GM20000 (cell line): Measurements from ENCODE around the gene FEN1.

Experiments used
- DNase-seq: peaks from one replicate; pipeline ENCODE4 v3.0.0; 2012; ENCODE audit warnings: low spot score
- TF ChIP-seq, protein P1 (sequence below): IDR thresholded peaks from 2 replicates; pipeline ENCODE4 v1.5.1; 2012; ENCODE audit warnings: mild to moderate bottlenecking, control low read depth; ENCODE audit errors: extremely low read depth, missing control alignments

The FEN1 gene

DNA sequence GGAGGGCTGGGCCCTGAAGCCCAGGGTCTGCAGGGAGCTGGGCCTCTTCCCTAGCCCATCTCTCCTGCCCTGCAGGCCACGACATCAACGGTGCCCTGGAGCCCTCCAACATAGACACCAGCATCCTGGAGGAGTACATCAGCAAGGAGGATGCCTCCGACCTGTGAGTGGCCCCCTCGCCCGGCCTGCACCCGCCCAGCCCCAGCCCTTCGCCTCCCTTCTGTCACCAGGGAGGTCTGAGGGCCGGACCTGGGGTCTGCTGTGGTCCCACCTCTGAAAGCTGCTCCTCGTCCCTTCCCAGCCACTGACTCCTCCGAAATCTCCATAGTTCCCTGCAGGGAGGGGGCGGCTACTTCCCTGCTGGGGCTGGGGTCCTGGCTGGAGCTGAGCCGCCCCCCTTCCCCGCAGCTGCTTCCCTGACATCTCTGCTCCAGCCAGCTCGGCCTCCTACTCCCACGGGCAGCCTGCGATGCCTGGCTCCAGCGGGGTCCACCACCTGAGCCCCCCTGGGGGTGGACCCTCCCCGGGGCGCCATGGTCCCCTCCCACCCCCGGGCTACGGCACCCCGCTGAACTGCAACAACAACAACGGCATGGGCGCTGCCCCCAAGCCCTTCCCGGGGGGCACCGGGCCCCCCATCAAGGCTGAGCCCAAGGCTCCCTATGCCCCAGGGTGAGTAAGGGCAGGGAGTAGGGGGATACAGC is 27.0 kb upstream of the FEN1 start:
- TF ChIP-seq, protein P1, sequence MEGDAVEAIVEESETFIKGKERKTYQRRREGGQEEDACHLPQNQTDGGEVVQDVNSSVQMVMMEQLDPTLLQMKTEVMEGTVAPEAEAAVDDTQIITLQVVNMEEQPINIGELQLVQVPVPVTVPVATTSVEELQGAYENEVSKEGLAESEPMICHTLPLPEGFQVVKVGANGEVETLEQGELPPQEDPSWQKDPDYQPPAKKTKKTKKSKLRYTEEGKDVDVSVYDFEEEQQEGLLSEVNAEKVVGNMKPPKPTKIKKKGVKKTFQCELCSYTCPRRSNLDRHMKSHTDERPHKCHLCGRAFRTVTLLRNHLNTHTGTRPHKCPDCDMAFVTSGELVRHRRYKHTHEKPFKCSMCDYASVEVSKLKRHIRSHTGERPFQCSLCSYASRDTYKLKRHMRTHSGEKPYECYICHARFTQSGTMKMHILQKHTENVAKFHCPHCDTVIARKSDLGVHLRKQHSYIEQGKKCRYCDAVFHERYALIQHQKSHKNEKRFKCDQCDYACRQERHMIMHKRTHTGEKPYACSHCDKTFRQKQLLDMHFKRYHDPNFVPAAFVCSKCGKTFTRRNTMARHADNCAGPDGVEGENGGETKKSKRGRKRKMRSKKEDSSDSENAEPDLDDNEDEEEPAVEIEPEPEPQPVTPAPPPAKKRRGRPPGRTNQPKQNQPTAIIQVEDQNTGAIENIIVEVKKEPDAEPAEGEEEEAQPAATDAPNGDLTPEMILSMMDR, result no peak
- DNase-seq, result no peak

DNA sequence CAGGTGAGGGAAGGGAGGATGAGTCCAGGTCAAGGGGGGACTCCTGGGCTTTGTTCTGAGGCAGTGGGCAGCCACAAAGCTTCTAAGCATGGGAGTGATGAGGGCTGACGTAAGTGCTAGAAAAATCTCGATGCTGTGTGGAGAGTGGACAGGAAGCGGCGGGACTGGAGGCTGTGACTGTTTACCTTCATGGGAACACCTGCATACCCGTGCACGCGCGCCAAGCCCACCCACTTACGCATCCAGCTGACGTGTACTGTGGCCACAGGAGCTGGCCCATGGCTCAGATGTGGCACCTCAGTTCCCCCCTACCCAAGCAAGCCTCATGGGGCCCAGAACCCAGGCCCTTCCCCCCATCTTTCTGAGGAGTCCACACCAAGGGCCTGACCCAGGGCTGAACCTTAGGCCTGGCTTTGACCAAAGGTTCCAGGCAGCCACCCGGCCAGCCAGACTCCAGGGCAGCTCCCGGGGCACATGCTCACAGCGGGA is 26.3 kb upstream of the FEN1 start:
- TF ChIP-seq, protein P1, result no peak
- DNase-seq, result no peak

DNA sequence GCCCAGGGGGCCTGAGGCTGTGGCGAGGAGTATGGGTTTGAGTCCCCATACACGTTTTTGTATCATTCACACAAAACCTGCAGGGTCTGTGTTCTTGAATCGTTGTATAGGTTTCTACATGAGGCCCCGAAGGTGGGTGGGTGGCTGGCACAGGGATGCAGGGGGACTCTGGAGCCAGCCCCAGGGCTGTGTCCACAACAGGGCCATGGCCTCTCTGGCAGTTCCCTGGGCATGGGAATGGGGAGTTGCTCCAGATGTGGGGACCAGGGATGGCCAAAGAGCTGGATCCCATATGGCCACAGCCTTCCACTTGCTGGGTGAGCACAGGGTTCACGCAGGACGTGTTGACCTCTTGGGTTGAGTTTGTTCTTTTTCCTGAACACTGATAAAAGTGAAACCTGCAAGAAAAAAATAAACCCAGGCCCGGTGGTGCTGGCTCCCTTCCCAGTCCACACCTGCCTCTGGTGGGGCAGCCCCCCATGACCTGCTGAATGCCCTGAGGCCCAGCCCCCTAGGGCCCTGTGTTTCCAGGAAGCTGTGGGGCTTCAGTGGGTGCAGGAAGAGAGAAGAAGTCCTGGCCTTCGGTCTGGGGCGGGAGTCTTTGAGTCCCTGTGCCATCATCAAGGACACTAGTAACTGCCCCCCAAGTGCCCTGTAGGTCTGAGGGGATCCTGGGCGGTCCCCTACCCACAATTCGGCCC is 24.2 kb upstream of the FEN1 start:
- DNase-seq, result no peak
- TF ChIP-seq, protein P1, result no peak

DNA sequence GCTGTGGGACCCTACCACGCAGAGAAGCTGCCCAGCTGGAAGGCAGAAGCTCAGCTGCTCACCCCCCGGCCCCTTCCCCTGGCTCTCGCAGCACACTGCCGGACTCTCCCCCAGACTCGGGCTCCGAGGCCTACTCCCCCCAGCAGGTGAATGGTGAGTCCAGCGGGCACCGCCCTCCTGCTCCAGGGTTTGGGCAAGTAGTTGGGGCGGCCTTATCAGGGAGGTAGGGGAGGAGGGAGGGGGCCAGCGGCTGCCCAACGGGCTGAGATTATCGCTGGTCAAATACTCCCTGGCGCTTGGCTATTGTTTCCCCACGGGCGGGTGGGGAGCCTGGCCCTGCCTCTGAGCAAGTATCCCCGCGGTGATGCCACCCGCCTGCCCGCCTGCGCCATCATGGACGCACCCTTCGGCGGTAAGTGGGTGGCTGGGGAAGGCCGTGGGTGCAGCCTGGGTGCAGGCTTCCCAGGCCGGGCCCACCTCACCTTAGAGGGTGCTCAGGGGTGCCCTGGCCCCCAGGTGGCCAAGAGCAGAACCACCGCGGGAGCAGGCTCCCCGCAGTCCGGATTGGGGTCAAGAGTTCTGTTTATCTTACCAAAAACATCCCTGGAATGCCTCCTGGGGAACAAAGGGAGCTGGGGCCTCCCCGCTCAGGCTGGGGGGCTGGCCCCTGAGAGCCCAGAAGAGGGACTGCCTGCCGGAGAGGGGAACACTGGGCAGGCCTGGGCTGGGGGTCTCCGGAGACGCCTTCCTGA is 23.4 kb upstream of the FEN1 start:
- DNase-seq, result no peak
- TF ChIP-seq, protein P1, result no peak

DNA sequence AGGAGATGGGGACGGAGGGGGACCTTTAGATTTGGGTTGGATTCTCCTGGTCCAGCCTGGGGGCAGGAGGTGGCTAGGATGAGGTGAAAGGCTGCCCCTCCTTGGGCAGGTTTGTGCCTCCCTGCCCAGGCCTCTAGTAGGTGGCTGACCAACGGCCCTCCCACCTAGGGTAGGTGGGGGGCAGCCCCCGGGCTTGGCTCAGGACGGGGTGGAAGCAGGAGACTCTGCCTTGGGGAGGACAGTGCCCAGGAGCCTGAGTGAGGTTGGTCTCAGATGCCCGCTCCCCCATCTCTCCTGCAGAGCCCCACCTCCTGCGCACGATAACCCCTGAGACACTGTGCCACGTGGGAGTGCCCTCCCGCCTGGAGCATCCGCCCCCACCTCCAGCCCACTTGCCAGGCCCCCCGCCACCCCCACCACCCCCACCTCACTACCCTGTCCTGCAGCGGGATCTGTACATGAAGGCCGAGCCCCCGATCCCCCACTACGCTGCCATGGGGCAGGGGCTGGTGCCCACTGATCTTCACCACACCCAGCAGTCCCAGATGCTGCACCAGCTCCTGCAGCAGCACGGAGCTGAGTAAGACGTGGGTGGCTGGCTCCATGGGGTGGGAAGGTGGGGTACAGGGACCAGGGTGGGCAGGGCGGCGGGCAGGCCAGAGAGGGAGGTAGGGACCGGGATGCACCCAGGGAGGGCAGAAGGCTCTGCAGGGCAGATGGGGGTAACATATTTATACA is 22.6 kb upstream of the FEN1 start:
- TF ChIP-seq, protein P1, result no peak
- DNase-seq, result no peak

DNA sequence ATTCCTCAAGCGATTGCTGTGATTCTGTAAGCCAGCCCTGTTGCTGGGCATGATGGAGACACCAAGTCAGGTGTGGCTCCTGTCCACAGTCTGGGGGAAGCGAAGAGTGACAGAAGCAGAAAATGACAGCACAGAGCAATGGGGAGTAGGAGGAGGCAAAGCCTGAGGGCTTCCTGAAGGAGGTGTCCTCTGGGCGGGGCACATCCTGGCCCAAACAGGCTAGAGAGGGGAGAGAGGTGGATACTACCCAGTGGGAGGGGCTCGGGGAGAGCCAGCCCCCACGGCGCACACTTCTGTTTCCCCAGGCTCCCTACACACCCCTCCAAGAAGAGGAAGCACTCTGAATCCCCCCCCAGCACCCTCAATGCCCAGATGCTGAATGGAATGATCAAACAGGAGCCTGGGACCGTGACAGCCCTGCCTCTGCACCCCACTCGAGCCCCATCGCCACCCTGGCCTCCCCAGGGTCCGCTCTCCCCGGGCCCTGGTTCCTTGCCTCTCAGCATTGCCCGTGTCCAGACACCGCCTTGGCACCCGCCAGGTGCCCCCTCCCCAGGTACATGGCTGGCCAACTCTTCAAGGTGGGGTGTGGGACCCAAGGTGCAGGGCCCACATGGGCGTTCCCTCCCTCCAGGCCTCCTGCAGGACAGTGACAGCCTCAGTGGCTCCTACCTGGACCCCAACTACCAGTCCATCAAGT is 21.4 kb upstream of the FEN1 start:
- no peak for DNase-seq
- TF ChIP-seq, protein P1, result no peak
